Stimulated activated CD4-positive, alpha-beta T cell treated with anti-CD3 and anti-CD28 coated beads, Interleukin-1b, Interleukin-23, amount 100 ng/mL, for 1 hour (primary cell): ENCODE results near the gene ANKRD31.
A peak's percentile ranks its signal among the peaks of the same experiment; 100 is the strongest.

Source experiments
- DNase-seq, 2 donors: peaks; one replicate each; pipeline ENCODE4 v3.0.0-alpha.2; 2020; ENCODE audit warnings: low read depth in 2 of 2

Gene ANKRD31

GRCh38 chr5:75058986-75059535, 177.6 kb downstream of the ANKRD31 start:
- no peak for DNase-seq

GRCh38 chr5:75057561-75057960, 179.1 kb downstream of the ANKRD31 start:
- no peak for DNase-seq

- DNase-seq, result no peak
These were observed 180.9 kb downstream of the ANKRD31 start for GRCh38 chr5:75055727-75056144.

GRCh38 chr5:75054134-75054930, 182.3 kb downstream of the ANKRD31 start:
- no peak for DNase-seq

GRCh38 chr5:75053304-75054133, 183.2 kb downstream of the ANKRD31 start:
- no peak for DNase-seq

GRCh38 chr5:75053054-75053303, 183.7 kb downstream of the ANKRD31 start:
- no peak for DNase-seq

- peak in 1 of 2 donors; percentile 30 for DNase-seq
These were observed 184.3 kb downstream of the ANKRD31 start, which contains the start of gene GCNT4 for GRCh38 chr5:75052192-75053053. GCNT4 (minus strand) TSS chr5:75052558; CDS start chr5:75030037, 22,521 bp downstream.

GRCh38 chr5:75051217-75051751, 185.4 kb downstream of the ANKRD31 start:
- no peak for DNase-seq

- no peak for DNase-seq
These were observed 186.3 kb downstream of the ANKRD31 start for GRCh38 chr5:75050415-75050814.

GRCh38 chr5:75049456-75050351, 187.0 kb downstream of the ANKRD31 start:
- peak in 1 of 2 donors; percentile 39 for DNase-seq

- no peak for DNase-seq
These were observed 188.2 kb downstream of the ANKRD31 start for GRCh38 chr5:75048457-75048953.

GRCh38 chr5:75047356-75047755, 189.3 kb downstream of the ANKRD31 start:
- DNase-seq, result no peak

- no peak for DNase-seq
These were observed 190.1 kb downstream of the ANKRD31 start for GRCh38 chr5:75046366-75047142.

- DNase-seq, result no peak
These were observed 191.6 kb downstream of the ANKRD31 start for GRCh38 chr5:75045071-75045470.

- DNase-seq, result no peak
These were observed 192.3 kb downstream of the ANKRD31 start for GRCh38 chr5:75044406-75044805.

GRCh38 chr5:75043633-75044264, 192.9 kb downstream of the ANKRD31 start:
- DNase-seq, result no peak

GRCh38 chr5:75042522-75042921, 194.2 kb downstream of the ANKRD31 start:
- DNase-seq, result no peak

- DNase-seq, result no peak
These were observed 195.7 kb downstream of the ANKRD31 start for GRCh38 chr5:75040973-75041372.

- DNase-seq, result no peak
These were observed 199.6 kb downstream of the ANKRD31 start for GRCh38 chr5:75037106-75037505.
